Sigmoid colon (tissue), 7 donors: ENCODE results near the gene CAMK1G. TPM values are rescaled to one million over a fixed set of nuclear protein-coding genes. Genes with fewer than 3 reads are reported as not detected.

Source experiments
- DNase-seq: peaks from one replicate; pipeline ENCODE4 v3.0.0-alpha.2; 2019
- H3K27ac ChIP-seq, 4 donors: fragments of 200-600 bp; sonication (generic); one replicate each; pipeline ENCODE4 v1.5.1; 2016 to 2019; ENCODE audit warnings: mild to moderate bottlenecking in 1 of 4
- H3K27me3 ChIP-seq, 3 donors: fragments of 200-600 bp; sonication (generic); one replicate each; pipeline ENCODE4 v1.5.1; 2019; ENCODE audit warnings: mild to moderate bottlenecking in 1 of 3
- H3K36me3 ChIP-seq, 4 donors: fragments of 200-600 bp; sonication (generic); one replicate each; pipeline ENCODE4 v1.5.1; 2016 to 2019
- H3K4me1 ChIP-seq, 4 donors: fragments of 200-600 bp; sonication (generic); one replicate each; pipeline ENCODE4 v1.5.1; 2017 to 2019
- H3K4me3 ChIP-seq, 4 donors: fragments of 200-600 bp; sonication (generic); one replicate each; pipeline ENCODE4 v1.5.1; 2017 to 2019; ENCODE audit warnings: mild to moderate bottlenecking in 2 of 4, moderate library complexity in 1 of 4
- H3K9me3 ChIP-seq, 4 donors: fragments of 200-600 bp in 3 of 4; sonication (generic) in 3 of 4; one replicate each; pipeline versions ENCODE4 v1.5.1 to v1.6.1; 2013 to 2019
- CTCF ChIP-seq, 4 experiments: fragments of 450-650 bp in 3 of 4; fragments of 200-600 bp in 1 of 4; IDR thresholded peaks; one replicate each; pipeline ENCODE4 v1.5.1; 2016 to 2019; ENCODE audit warnings: antibody characterized with exemption in 4 of 4, mild to moderate bottlenecking in 3 of 4, moderate library complexity in 2 of 4
- EP300 ChIP-seq, 4 donors: sonication (generic); formaldehyde crosslinking; IDR thresholded peaks; one replicate each; pipeline ENCODE4 v1.6.1; 2017; ENCODE audit warnings: antibody characterized with exemption in 4 of 4
- POLR2A ChIP-seq, 2 donors: fragments of 450-650 bp; IDR thresholded peaks; one replicate each; pipeline ENCODE4 v1.6.1; 2016; ENCODE audit warnings: antibody characterized with exemption in 2 of 2, mild to moderate bottlenecking in 2 of 2, moderate library complexity in 2 of 2
- POLR2AphosphoS5 ChIP-seq, 4 donors: sonication (generic); formaldehyde crosslinking; IDR thresholded peaks; one replicate each; pipeline ENCODE4 v1.6.1; 2017; ENCODE audit warnings: antibody characterized with exemption in 4 of 4
- WGBS, 2 donors: extraction: QIAGEN DNeasy Blood & Tissue Kit; methylation state at CpG; one replicate each; pipeline ENCODE4 v1.1.7; 2013; 5-methylcytosine and 5-hydroxymethylcytosine counted together
- intact Hi-C: fragments of 100-400 bp; cut with DNase I; formaldehyde crosslinking; loops from one replicate; pipeline ENCODE4 v1.15.1; 2023
- polyA plus RNA-seq, 3 donors: library from polyadenylated mRNA; stranded (reverse); fragments of 200-250 nt; gene quantifications; one replicate each; pipeline ENCODE4 v1.2.3, GENCODE V29; 2013
- total RNA-seq, 4 donors: library from RNA; depleted of rRNA; stranded (reverse); fragments of >200 nt; gene quantifications; one replicate each; pipeline ENCODE4 v1.1.0, GENCODE V29; 2016
- donor health status: healthy with polysubstance abuse.
- donor health status: Bipolar disorder and iron deficiency.
- donor health status: healthy.

The CAMK1G gene
- total and polyA plus RNA-seq, 7 donors, result 0.16 to 1.4 (median 0.48) TPM; not detected in 2

DNA sequence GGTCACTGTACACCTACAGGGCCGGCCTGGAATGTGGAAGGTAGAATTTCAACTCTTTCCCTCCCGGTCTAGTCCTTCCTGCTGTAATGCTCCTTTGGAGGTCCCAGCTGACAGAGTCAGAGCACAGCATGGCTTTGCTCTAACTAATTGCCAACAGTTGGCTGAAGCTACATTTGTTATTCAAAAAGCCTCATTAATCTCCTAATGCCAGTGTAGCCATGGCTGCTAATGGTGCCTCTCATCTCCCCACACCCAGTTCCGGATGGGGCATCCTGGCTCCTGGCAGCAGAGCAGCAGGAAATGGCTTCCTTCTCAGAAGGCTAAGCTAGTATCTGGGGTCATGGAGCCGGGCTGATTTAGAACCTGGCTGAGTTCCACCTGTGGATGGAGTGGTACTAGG lies 18.7 kb upstream of the CAMK1G start:
- Histone ChIP-seq H3K27ac (no peak overlapping the region), H3K9me3 (no peaks in the 10 kb centered on the region), H3K36me3 (no peaks in the 10 kb centered on the region), H3K27me3 (peaks cover 0 to 13% (median 0%) of the 10 kb centered on the region in 3 donors), H3K4me1 (peaks cover 0 to 7% (median 3%) of the 10 kb centered on the region in 4 donors), H3K4me3 (no peak overlapping the region)
- TF ChIP-seq POLR2AphosphoS5 (IDR thresholded peaks at IDR 0.05) (no peak), POLR2A (IDR thresholded peaks at IDR 0.05) (no peak), EP300 (IDR thresholded peaks at IDR 0.05) (no peak), CTCF (IDR thresholded peaks at IDR 0.05) (no peak)
- 61 to 74% methylated on average over 4 of the region's 4 CpGs for WGBS, 2 donors
- intact Hi-C loops, result loop anchor here (10.0 kb wide), 1 partner anchor 360 kb away; no protein-coding TSS in a partner anchor
- DNase-seq, result no peak

DNA sequence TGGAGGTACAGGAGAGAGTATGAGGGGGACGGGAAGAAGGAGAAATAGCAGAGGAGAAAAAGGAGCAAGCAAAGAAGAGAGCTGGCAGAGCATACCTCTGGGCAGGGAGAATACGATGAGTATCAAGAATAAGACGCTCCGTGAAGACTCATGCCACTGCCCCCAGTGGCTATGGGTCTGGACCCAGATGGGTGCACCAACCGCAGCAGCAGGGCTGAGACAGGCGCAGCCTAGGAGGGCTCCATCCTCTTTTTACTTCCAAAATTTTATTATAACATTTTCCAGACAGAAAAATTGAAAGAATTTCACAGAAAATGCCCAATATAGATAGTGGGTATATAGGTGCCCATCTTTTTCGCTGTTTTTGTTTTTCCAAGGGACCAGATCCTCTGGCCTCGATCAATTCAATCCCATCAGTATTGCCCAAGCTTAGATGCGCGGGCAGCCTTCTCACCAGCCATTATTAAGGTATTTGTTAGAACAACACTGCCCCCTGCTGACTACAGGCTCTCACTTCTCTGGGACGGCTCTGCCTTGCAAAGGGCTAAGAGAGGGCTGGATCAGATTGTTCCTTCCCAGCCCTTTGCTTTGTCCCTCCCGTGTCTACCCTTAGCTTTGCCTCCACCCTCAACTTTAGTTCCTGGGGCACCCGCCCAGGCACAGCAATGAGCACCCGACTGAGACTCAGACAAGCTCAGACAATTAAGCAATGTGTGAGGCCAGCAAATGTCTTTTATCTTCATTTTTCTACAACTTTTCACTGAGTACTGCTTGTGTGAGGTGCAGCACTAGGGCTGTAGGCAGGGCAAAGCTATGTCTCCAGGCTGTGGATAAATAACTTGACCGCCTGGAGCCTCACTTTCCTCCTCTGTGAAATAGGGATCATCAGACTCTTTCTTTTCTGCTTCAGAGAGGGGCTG lies 17.5 kb upstream of the CAMK1G start:
- Histone ChIP-seq H3K27ac (no peak overlapping the region), H3K4me3 (no peak overlapping the region), H3K9me3 (no peaks in the 10 kb centered on the region), H3K36me3 (no peaks in the 10 kb centered on the region), H3K4me1 (peaks cover 0 to 7% (median 3%) of the 10 kb centered on the region in 4 donors), H3K27me3 (peaks cover 0 to 13% (median 0%) of the 10 kb centered on the region in 3 donors)
- TF ChIP-seq EP300 (IDR thresholded peaks at IDR 0.05), result no peak
- TF ChIP-seq CTCF (IDR thresholded peaks at IDR 0.05), result peak; percentile 12 to 66 (median 41)
- intact Hi-C loops, result loop anchor here (10.0 kb wide), 1 partner anchor 361 kb away; no protein-coding TSS in a partner anchor
- WGBS, 2 donors, result 36 to 39% methylated on average over 15 of the region's 15 CpGs
- DNase-seq, result peak; percentile 83

- DNase-seq, result no peak
- Histone ChIP-seq H3K27me3 (peaks cover 0 to 13% (median 0%) of the 10 kb centered on the region in 3 donors), H3K4me3 (no peak overlapping the region), H3K36me3 (no peaks in the 10 kb centered on the region), H3K9me3 (no peaks in the 10 kb centered on the region), H3K4me1 (peaks cover 0 to 7% (median 3%) of the 10 kb centered on the region in 4 donors), H3K27ac (no peak overlapping the region)
- intact Hi-C loops, result loop anchor here (10.0 kb wide), 1 partner anchor 363 kb away; no protein-coding TSS in a partner anchor
- TF ChIP-seq POLR2A (IDR thresholded peaks at IDR 0.05) (no peak), CTCF (IDR thresholded peaks at IDR 0.05) (no peak), EP300 (IDR thresholded peaks at IDR 0.05) (no peak), POLR2AphosphoS5 (IDR thresholded peaks at IDR 0.05) (no peak)
- WGBS, 2 donors, result 34 to 44% methylated on average over 1 of the region's 1 CpG
These were observed 15.8 kb upstream of the CAMK1G start for GRCh38 chr1:209567698-209568175.

DNA sequence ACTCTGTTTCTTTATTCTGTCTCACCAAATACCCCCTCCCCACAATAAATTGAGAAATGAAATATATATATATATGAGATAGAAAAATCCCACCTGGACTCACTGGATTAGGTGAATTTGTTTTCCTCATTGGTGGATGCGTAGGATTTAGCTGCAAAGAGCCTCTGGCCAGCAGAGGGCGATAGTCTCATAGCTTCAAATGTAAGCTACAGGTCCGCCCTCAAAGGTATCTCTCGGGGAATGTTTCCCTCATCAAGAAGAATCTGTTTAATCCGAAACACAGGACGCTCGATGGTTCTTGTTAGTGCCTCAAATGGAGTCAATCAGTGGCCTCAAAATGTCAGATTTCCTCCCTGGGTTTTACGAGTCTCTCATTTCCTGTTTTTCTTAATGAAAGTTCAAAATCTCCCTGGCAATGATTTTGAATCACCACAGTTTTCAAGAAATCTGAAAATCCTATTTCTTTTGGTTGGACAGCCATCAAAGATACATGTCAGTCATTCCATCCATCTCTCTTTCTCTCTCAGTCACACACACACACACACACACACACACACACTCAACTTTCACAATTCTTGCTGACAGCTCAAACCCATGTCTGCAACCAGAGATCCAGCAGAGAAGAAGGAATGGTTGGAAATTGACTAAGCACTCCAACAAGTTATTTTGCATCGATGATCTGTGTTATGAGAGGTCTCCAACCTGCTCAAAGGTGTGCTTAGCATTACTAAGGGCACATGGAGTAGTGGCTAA lies 13.9 kb upstream of the CAMK1G start:
- no peaks in the 10 kb centered on the region for H3K9me3 ChIP-seq
- TF ChIP-seq POLR2A (IDR thresholded peaks at IDR 0.05) (no peak), CTCF (IDR thresholded peaks at IDR 0.05) (peak; percentile 3 to 85 (median 58))
- intact Hi-C loops, result loop anchor here (10.0 kb wide), 1 partner anchor 365 kb away; no protein-coding TSS in a partner anchor
- H3K27ac ChIP-seq, result no peak overlapping the region
- peaks cover 0 to 7% (median 3%) of the 10 kb centered on the region in 4 donors for H3K4me1 ChIP-seq
- H3K4me3 ChIP-seq, result no peak overlapping the region
- peaks cover 0 to 8% (median 0%) of the 10 kb centered on the region in 3 donors for H3K27me3 ChIP-seq
- no peaks in the 10 kb centered on the region for H3K36me3 ChIP-seq
- DNase-seq, result peak; percentile 76
- WGBS, 2 donors, result 7 to 14% methylated on average over 9 of the region's 9 CpGs
